HEK293 (cell line): ENCODE data around the gene RNF19B.
A peak's percentile ranks its signal among the peaks of the same experiment; 100 is the strongest.

Source experiments
- CTCF ChIA-PET: fragments of 350-600 bp; formaldehyde crosslinking; extraction: SDS; loops from one replicate; lab custom pipeline; 2021; ENCODE audit warnings: antibody characterized with exemption; lab: Yijun Ruan, JAX
- POLR2A ChIA-PET: fragments of 300-600 bp; formaldehyde crosslinking; extraction: SDS; loops from one replicate; lab custom pipeline; 2020; ENCODE audit warnings: antibody characterized with exemption, inconsistent platforms; lab: Yijun Ruan, JAX
- H3K27ac ChIP-seq: fragments of 200-500 bp; sonication (Bioruptor generic); 2 replicates; pipeline ENCODE4 v1.5.1; 2014; ENCODE audit warnings: low read depth, low read length, control low read depth, inconsistent platforms; ENCODE audit errors: extremely low read depth
- H3K36me3 ChIP-seq, 2 experiments: fragments of 200-500 bp in 1 of 2; sonication (Bioruptor generic) in 1 of 2; 1 replicate in 1 of 2; 2 replicates in 1 of 2; pipeline ENCODE4 v1.5.1; 2014 to 2017; ENCODE audit warnings: inconsistent platforms in 2 of 2, low read length in 2 of 2; ENCODE audit not compliant: control insufficient read depth in 2 of 2, insufficient read depth in 1 of 2
- H3K4me1 ChIP-seq: fragments of 200-500 bp; sonication (Bioruptor generic); 2 replicates; pipeline ENCODE4 v1.5.1; 2014; ENCODE audit warnings: mild to moderate bottlenecking, low read length, inconsistent platforms; ENCODE audit not compliant: control insufficient read depth, insufficient read depth
- H3K4me3 ChIP-seq: 2 replicates; pipeline ENCODE4 v1.5.1; 2011; ENCODE audit warnings: low read depth, mild to moderate bottlenecking, control low read depth, low read length, moderate library complexity
- H3K9me3 ChIP-seq: fragments of 200-500 bp; sonication (Bioruptor generic); 2 replicates; pipeline ENCODE4 v1.5.1; 2014; ENCODE audit warnings: low read depth, low read length, inconsistent platforms; ENCODE audit not compliant: control insufficient read depth, insufficient read depth
- HIC1 ChIP-seq: fragments of 450-650 bp; formaldehyde crosslinking; IDR thresholded peaks from 2 replicates; pipeline ENCODE4 v1.5.1; 2016; ENCODE audit warnings: missing biosample characterization, missing genetic modification characterization
- IKZF3 ChIP-seq: fragments of 450-650 bp; IDR thresholded peaks from 2 replicates; pipeline ENCODE4 v1.5.0; 2018; ENCODE audit warnings: missing biosample characterization, mild to moderate bottlenecking, missing genetic modification characterization, moderate library complexity
- KLF17 ChIP-seq: fragments of 450-650 bp; formaldehyde crosslinking; IDR thresholded peaks from 2 replicates; pipeline ENCODE4 v1.5.1; 2016; ENCODE audit warnings: missing biosample characterization, missing genetic modification characterization
- MYNN ChIP-seq: fragments of 450-650 bp; formaldehyde crosslinking; IDR thresholded peaks from 2 replicates; pipeline ENCODE4 v1.5.1; 2016; ENCODE audit warnings: missing biosample characterization, missing genetic modification characterization, borderline replicate concordance
- PRDM10 ChIP-seq: fragments of 450-650 bp; formaldehyde crosslinking; IDR thresholded peaks from 2 replicates; pipeline ENCODE4 v1.5.1; 2016; ENCODE audit warnings: missing biosample characterization, missing genetic modification characterization
- REPIN1 ChIP-seq: fragments of 450-650 bp; formaldehyde crosslinking; IDR thresholded peaks from 2 replicates; pipeline ENCODE4 v1.5.1; 2017; ENCODE audit warnings: missing biosample characterization, missing genetic modification characterization, low read depth
- SALL2 ChIP-seq: fragments of 450-650 bp; formaldehyde crosslinking; IDR thresholded peaks from 2 replicates; pipeline ENCODE4 v1.5.0; 2017; ENCODE audit warnings: missing biosample characterization, mild to moderate bottlenecking, missing genetic modification characterization, borderline replicate concordance
- ZBTB21 ChIP-seq: fragments of 450-650 bp; formaldehyde crosslinking; IDR thresholded peaks from 2 replicates; pipeline ENCODE4 v1.5.1; 2017; ENCODE audit warnings: missing biosample characterization, missing genetic modification characterization
- ZBTB48 ChIP-seq: fragments of 450-650 bp; formaldehyde crosslinking; IDR thresholded peaks from 2 replicates; pipeline ENCODE4 v1.5.1; 2016; ENCODE audit warnings: missing biosample characterization, missing genetic modification characterization
- ZFHX2 ChIP-seq: fragments of 450-650 bp; formaldehyde crosslinking; conservative IDR thresholded peaks from 2 replicates; pipeline ENCODE4 v1.5.1; 2016; ENCODE audit warnings: missing biosample characterization, missing genetic modification characterization
- ZNF112 ChIP-seq: fragments of 450-650 bp; formaldehyde crosslinking; IDR thresholded peaks from 2 replicates; pipeline ENCODE4 v1.5.0; 2017; ENCODE audit warnings: missing biosample characterization, missing genetic modification characterization
- ZNF114 ChIP-seq: fragments of 450-650 bp; formaldehyde crosslinking; IDR thresholded peaks from 2 replicates; pipeline ENCODE4 v1.5.0; 2017; ENCODE audit warnings: missing biosample characterization, missing genetic modification characterization
- ZNF138 ChIP-seq: fragments of 450-650 bp; formaldehyde crosslinking; IDR thresholded peaks from 2 replicates; pipeline ENCODE4 v1.5.1; 2016; ENCODE audit warnings: missing biosample characterization, missing genetic modification characterization, borderline replicate concordance
- ZNF169 ChIP-seq: fragments of 450-650 bp; formaldehyde crosslinking; IDR thresholded peaks from 2 replicates; pipeline ENCODE4 v1.5.1; 2016; ENCODE audit warnings: missing biosample characterization, missing genetic modification characterization
- ZNF223 ChIP-seq: fragments of 450-650 bp; formaldehyde crosslinking; IDR thresholded peaks from 2 replicates; pipeline ENCODE4 v1.5.1; 2016; ENCODE audit warnings: missing biosample characterization, missing genetic modification characterization
- ZNF248 ChIP-seq: fragments of 450-650 bp; formaldehyde crosslinking; IDR thresholded peaks from 2 replicates; pipeline ENCODE4 v1.5.1; 2017; ENCODE audit warnings: missing biosample characterization, missing genetic modification characterization
- ZNF26 ChIP-seq: fragments of 450-650 bp; formaldehyde crosslinking; IDR thresholded peaks from 2 replicates; pipeline ENCODE4 v1.5.1; 2016; ENCODE audit warnings: missing biosample characterization, missing genetic modification characterization
- ZNF416 ChIP-seq: fragments of 450-650 bp; formaldehyde crosslinking; IDR thresholded peaks from 2 replicates; pipeline ENCODE4 v1.5.1; 2016; ENCODE audit warnings: missing biosample characterization, missing genetic modification characterization
- ZNF423 ChIP-seq: fragments of 450-650 bp; formaldehyde crosslinking; IDR thresholded peaks from 2 replicates; pipeline ENCODE4 v1.5.1; 2016; ENCODE audit warnings: missing biosample characterization, missing genetic modification characterization
- ZNF473 ChIP-seq: fragments of 450-650 bp; formaldehyde crosslinking; IDR thresholded peaks from 2 replicates; pipeline ENCODE4 v1.5.1; 2017; ENCODE audit warnings: missing biosample characterization, missing genetic modification characterization
- ZNF48 ChIP-seq: fragments of 450-650 bp; formaldehyde crosslinking; IDR thresholded peaks from 2 replicates; pipeline ENCODE4 v1.5.1; 2016; ENCODE audit warnings: missing biosample characterization, missing genetic modification characterization
- ZNF596 ChIP-seq: fragments of 450-650 bp; IDR thresholded peaks from 2 replicates; pipeline ENCODE4 v1.5.0; 2018; ENCODE audit warnings: missing biosample characterization, mild to moderate bottlenecking, missing genetic modification characterization, moderate library complexity
- ZNF610 ChIP-seq: fragments of 450-650 bp; formaldehyde crosslinking; IDR thresholded peaks from 2 replicates; pipeline ENCODE4 v1.5.1; 2016; ENCODE audit warnings: missing biosample characterization, missing genetic modification characterization, borderline replicate concordance
- ZNF623 ChIP-seq: fragments of 450-650 bp; formaldehyde crosslinking; IDR thresholded peaks from 2 replicates; pipeline ENCODE4 v1.5.1; 2016; ENCODE audit warnings: missing biosample characterization, missing genetic modification characterization

The RNF19B gene

GRCh38 chr1:33012165-33012564 lies 47.6 kb upstream of the RNF19B start:
- Histone ChIP-seq H3K4me1 (peaks cover 3% of the 10 kb centered on the region; the same call in 1 of the 2 replicates), H3K27ac (no peak overlapping the region), H3K9me3 (no peaks in the 10 kb centered on the region), H3K36me3 (peaks cover 23 to 82% of the 10 kb centered on the region in 2 experiments), H3K4me3 (no peak overlapping the region)
- ChIA-PET CTCF (no interaction called here), POLR2A (no interaction called here)
- TF ChIP-seq ZNF623 (tag by site-specific recombination) (no peak), ZNF26 (no peak), ZNF423 (tag by site-specific recombination) (no peak), HIC1 (tag by site-specific recombination) (no peak), ZNF138 (tag by site-specific recombination) (no peak), ZBTB21 (no peak), ZNF473 (tag by site-specific recombination) (no peak), ZNF610 (tag by site-specific recombination) (no peak), ZNF596 (no peak)

GRCh38 chr1:33010932-33011731 lies 46.5 kb upstream of the RNF19B start:
- ChIA-PET POLR2A (no interaction called here), CTCF (no interaction called here)
- H3K36me3 ChIP-seq: peaks cover 27 to 80% of the 10 kb centered on the region in 2 experiments
- H3K4me3 ChIP-seq: no peak overlapping the region
- H3K9me3 ChIP-seq: no peaks in the 10 kb centered on the region
- peaks cover 3% of the 10 kb centered on the region; the same call in 1 of the 2 replicates for H3K4me1 ChIP-seq
- TF ChIP-seq PRDM10: 0 out of 2 replicates have a peak, but pooled peaks have one; percentile 13
- no peak for TF ChIP-seq ZNF416 (tag by site-specific recombination)
- TF ChIP-seq REPIN1 (tag by site-specific recombination): no peak
- TF ChIP-seq ZFHX2: peak; percentile 72
- no peak overlapping the region for H3K27ac ChIP-seq

- Histone ChIP-seq H3K4me3 (no peak overlapping the region), H3K9me3 (no peaks in the 10 kb centered on the region), H3K4me1 (peaks cover 3% of the 10 kb centered on the region; the same call in 1 of the 2 replicates), H3K36me3 (peaks cover 23 to 81% of the 10 kb centered on the region in 2 experiments), H3K27ac (no peak overlapping the region)
- ChIA-PET CTCF (interaction anchor here (1.5 to 7.0 kb wide), 3 partner anchors 28 to 77 kb away, joined by 3 to 71 read pairs (median 7); no protein-coding TSS in a partner anchor), POLR2A (interaction anchor here (1.0 to 1.7 kb wide), 3 partner anchors 15 to 46 kb away, joined by 3 to 4 read pairs (median 3); no protein-coding TSS in a partner anchor)
- TF ChIP-seq ZNF48 (tag by site-specific recombination): no peak
- no peak for TF ChIP-seq REPIN1 (tag by site-specific recombination)
- TF ChIP-seq ZBTB48 (tag by site-specific recombination): no peak
- no peak for TF ChIP-seq ZNF112 (tag by site-specific recombination)
- no peak for TF ChIP-seq KLF17 (tag by site-specific recombination)
- no peak for TF ChIP-seq IKZF3 (tag by site-specific recombination)
- no peak for TF ChIP-seq ZNF248
- TF ChIP-seq MYNN: no peak
- TF ChIP-seq ZNF114 (tag by site-specific recombination): no peak
- no peak for TF ChIP-seq SALL2 (tag by site-specific recombination)
- TF ChIP-seq ZNF169: no peak
- no peak for TF ChIP-seq ZNF223
Measured at GRCh38 chr1:33009561-33009960, 45.0 kb upstream of the RNF19B start.
